GM19328 (cell line): ENCODE results near the gene ZNF783.
"Not testable (repeated sequence)": the region's sequence is repeated elsewhere in the genome, so short reads cannot be mapped to it uniquely, and the experiment has no call there.

Experiments used
- ATAC-seq: cut with Tn5 transposase; IDR thresholded peaks from one replicate; pipeline ENCODE4 v1.9.1; 2021; ENCODE audit warnings: mild to moderate bottlenecking, moderate library complexity; ENCODE audit not compliant: unreplicated experiment

ZNF783 gene

DNA sequence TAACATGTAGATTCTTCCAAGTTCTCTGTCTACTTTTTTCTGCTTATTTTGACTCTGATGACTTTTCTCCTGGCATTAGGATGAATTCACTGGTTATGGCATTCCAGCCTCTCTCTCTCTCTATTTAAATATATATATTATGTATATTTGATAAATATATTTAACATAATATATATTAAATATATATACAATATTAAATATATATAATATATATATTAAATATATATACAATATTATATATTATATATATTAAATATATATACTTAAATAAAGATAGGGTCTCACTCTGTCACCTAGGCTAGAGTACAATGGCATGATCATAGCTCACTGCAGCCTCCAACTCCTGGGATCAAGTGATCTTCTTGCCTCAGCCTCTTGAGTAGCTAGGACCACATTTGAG, 60.7 kb downstream of the ZNF783 start:
- ATAC-seq = no peak

DNA sequence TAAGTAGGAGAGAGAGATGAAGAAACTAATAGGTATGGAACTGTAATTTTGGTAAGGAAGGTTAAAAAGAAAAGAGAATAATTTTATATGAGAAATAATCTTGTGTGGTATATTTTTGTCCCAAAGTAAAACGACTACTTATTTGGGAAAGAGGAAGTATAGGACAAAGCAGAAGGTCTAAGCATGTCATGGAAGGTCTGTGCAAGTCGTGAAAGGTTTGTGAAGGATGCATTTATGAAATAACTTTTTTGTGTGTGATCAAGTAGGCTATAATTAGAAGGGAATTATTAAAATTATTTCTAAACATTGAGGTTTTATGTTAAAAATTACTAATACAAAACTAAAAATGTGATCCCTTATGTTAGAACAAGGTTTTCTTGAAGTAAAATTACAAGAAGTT, 63.3 kb downstream of the ZNF783 start:
- no peak for ATAC-seq

GRCh38 chr7:149329265-149329664, 67.3 kb downstream of the ZNF783 start:
- no peak for ATAC-seq

DNA sequence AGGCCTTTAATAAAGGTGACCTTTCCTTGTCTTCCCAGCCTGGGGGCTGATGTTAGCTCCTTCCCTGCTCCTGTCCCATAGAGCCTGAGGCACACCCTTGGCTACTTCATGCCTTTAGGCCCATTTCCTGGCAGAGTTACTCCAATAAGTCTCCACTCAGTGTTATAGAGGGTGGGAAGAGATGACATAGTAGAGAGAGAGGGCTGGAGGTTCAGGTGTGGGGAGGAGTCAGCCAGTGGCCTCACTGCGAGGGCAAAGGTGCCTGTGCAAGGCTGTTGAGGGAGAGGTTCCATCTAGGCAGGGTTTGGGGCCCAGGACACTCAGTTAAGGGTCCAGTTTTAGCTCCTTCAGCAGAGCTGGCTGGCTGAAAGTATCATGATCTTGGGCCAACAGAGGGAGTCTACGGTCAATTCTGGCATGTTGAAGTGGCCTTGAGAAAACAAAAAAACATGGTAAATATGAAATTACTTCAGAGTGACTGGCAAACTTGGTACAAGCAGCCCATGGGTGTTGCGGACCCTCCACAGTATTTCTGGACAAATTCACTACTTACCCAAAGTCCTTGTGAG, 67.9 kb downstream of the ZNF783 start:
- no peak for ATAC-seq

DNA sequence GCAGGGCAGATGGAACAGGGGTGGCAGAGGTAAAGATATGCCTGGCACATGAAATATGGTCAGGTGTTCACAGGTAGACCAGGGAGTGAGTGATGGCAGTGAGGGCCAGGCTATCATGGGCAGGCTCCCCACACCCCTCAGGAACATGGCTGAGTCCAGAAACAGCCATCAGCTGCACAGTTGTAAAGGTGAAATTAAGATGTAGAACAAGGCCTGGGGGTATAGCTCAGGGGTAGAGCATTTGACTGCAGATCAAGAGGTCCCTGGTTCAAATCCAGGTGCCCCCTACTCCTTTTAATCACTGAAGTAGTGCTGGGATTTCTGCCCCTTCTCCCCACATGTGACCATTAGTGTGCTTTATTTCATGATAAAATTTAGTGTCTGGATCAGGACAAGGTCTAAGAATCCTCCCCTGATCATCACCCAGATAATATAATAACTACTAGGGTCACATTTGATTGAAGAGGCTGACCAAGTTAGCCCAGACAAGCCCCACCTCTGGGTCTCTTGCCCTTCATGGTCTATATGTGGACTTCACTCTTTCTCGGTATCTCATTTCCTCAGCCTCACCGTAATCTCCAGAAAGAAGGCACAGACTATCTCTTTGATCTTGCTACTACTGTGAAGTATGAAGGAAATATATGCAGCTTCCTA, 69.0 kb downstream of the ZNF783 start:
- ATAC-seq = no peak

DNA sequence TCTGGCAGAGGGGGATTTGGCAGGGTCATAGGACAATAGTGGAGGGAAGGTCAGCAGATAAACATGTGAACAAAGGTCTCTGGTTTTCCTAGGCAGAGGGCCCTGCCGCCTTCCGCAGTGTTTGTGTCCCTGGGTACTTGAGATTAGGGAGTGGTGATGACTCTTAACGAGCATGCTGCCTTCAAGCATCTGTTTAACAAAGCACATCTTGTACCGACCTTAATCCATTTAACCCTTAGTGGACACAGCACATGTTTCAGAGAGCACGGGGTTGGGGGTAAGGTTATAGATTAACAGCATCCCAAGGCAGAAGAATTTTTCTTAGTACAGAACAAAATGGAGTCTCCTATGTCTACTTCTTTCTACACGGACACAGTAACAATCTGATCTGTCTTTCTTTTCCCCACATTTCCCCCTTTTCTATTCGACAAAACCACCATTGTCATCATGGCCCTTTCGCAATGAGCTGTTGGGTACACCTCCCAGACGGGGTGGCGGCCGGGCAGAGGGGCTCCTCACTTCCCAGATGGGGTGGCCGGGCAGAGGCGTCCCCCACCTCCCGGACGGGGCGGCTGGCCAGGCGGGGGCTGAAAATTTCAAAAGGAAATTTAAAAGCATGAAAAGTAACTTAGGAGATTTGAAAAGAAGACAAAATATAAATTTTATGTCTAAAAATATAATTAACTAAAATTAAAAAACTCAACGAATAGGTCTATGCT, 70.8 kb downstream of the ZNF783 start:
- not testable (repeated sequence) for ATAC-seq

DNA sequence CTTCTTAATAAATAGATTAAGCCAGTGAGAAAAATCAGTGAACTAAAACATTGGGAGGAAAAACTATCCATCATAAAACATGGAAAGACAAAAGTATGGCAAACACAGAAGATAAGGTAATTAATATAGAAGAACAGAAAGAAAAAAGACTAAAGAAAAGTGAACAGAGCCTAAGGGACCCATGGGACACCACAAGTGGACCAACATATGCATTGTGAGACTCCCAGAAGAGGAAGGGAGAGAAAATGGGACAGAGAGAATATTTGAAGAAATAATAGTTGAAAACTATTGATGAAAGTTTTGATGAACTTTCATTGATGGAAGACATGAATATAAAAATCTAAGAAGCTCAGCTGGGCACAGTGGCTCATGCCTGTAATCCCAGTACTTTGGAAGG, 71.3 kb downstream of the ZNF783 start:
- ATAC-seq = no peak

- no peak for ATAC-seq
Measured at GRCh38 chr7:149334219-149334618, 72.2 kb downstream of the ZNF783 start.
